GM21717 (cell line): Measurements from ENCODE around the gene CALD1.

Source experiments
- ATAC-seq: cut with Tn5 transposase; IDR thresholded peaks from one replicate; pipeline ENCODE4 v1.9.1; 2021; ENCODE audit warnings: mild to moderate bottlenecking, moderate library complexity; ENCODE audit not compliant: unreplicated experiment

Gene CALD1

DNA sequence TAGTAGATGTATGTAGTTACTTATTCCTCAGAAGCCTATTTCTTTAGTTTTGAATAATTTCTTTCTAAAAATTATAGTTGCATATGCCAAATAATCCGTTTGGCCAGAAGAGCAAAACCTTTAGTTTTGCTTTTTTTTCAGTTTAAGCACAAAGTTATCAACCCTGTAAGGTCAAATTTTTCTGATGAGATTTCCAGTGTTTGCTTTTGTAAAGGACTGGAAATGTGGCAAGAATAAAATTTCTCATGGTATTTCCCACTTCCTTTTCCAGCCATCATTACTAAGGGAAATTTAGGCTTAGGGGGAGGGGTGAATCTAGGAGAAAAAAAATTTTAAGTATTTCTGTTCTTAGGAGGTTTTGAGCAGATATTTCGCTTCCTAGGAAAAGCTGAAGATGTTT, 7.6 kb downstream of the CALD1 start:
- no peak for ATAC-seq

GRCh38 chr7:134787720-134788119, 8.3 kb downstream of the CALD1 start:
- no peak for ATAC-seq

DNA sequence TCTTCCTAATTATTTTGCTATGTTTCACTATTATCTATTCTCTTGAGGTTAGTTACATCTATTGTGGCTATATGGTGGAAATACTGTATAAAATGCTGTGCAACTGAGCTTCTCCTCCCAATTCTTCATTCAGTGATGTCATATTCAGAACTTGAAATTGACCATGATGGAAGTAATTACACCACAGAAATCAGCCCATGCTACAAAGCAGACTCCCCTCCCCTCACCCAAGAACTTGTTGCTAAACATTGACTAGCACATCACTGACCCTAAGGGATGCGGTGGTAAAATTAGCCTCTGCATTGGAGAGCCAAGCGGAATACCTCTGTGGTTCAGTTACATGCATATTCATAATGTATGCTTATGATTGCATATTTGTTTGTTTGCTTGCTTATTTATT, 8.8 kb downstream of the CALD1 start:
- ATAC-seq, result no peak

DNA sequence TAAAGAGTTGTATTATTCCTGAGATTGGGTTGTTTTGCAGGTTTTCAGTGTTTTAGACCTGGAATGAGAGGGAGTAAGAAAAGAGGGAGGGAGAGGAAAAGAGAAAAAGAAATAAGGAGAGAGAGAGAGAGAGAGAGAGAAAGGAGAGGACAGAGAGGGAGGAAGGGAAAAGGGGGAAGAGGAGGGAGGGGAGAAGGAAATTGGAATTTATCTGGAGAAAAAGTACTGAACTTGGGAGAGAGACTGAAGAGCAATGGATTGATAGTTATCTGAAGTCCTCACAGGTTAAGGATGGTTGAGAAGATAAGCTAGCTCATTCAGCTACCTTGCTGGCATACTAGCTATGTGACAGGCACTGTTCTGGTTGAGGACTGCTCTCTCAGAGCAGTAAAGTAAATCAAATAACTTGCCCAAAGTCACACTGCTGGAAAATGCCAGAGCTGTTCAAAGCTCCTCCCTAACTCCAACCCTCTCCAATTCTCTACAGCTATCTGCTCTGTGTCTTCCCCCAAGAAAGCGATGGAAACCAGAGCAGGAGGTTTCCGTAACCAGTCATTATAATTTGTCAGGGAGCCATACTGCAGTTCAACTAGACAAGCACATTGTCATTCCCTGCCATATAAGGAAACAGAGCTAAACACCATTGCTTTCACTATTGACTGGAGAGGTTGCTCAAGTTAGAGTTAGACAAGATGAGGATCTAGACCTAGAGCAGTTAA, 10.7 kb downstream of the CALD1 start:
- no peak for ATAC-seq

GRCh38 chr7:134792968-134793367, 13.5 kb downstream of the CALD1 start:
- ATAC-seq, result no peak

- no peak for ATAC-seq
Measured at GRCh38 chr7:134795231-134795630, 15.8 kb downstream of the CALD1 start.

GRCh38 chr7:134798155-134798554, 18.7 kb downstream of the CALD1 start:
- no peak for ATAC-seq

GRCh38 chr7:134799377-134799776, 19.9 kb downstream of the CALD1 start:
- ATAC-seq, result no peak

- no peak for ATAC-seq
Measured at GRCh38 chr7:134802762-134803161, 23.3 kb downstream of the CALD1 start.

GRCh38 chr7:134804351-134804750, 24.9 kb downstream of the CALD1 start:
- no peak for ATAC-seq

DNA sequence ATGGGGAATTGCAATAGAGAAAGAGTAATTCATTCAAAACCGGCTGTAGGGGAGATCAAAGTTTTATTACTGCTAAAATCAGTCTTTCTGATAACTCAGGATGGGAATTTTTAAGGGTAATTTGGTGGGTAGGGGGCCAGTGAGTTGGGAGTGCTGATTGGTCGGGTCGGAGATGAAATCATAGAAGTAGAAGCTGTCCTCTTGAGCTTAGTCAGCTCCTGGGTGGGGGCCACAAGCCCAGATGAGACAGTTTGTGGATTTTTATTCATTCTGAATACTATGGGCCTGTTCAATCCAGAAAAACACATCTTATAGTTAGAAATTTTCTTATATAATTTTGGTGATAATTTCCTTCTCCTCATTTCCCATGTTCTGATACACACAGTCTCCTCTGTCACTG, 25.4 kb downstream of the CALD1 start:
- no peak for ATAC-seq

DNA sequence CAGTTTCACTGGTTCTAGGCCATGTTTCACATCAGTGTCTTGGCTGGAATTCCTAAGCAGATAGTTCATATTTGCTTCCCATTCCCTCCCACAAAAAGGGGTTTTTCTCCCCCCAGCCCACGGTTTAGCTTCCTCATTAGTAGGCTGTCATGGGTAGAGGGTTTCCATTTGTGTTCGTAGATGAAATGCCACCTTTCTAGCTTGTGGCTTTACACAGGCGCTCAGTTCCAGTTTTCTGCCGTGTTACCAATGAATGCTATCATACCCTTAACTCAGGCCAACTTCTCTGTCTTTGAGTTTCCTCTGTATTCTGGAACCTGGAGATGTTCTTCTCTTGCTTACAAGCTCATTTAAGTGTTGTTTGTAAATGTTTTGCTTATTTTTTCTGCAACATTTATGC, 26.8 kb downstream of the CALD1 start:
- ATAC-seq, result no peak

DNA sequence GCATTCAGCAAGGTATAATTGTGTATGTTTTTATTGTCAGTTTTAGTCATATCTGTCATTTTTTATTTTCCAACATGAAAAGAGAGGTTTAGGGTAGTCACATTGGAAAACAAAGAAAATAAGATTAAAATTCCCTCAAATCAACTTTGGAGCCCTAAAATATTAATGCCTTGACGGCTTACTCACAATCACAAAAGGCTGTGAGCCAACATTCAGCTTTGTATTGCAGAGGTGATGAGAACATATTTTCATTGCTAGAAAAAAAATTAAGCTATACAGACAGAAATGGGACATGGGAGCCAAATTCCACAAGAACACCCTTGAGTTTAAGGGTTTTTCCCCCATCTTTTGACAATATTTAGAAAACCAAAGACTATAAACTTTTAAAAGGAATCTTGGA, 30.2 kb downstream of the CALD1 start:
- no peak for ATAC-seq

DNA sequence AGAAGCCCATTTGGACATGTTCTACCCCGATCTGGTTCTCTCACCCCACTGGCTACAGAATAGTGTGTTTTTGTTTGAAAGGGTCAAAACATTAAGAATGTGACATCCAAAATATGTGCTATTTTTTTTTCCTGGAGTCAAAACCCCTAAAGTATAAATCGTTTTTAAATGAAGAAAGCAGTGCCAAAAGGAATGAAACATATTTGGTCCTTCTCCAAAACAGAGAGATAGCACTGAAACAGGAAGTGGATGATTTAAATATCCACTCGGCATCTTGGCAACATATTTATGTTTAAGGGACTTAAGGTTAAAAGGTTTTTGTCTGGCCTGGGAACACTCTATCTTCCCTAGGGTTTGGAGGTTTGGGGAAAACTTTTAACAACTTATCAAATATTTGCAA, 32.3 kb downstream of the CALD1 start:
- no peak for ATAC-seq

DNA sequence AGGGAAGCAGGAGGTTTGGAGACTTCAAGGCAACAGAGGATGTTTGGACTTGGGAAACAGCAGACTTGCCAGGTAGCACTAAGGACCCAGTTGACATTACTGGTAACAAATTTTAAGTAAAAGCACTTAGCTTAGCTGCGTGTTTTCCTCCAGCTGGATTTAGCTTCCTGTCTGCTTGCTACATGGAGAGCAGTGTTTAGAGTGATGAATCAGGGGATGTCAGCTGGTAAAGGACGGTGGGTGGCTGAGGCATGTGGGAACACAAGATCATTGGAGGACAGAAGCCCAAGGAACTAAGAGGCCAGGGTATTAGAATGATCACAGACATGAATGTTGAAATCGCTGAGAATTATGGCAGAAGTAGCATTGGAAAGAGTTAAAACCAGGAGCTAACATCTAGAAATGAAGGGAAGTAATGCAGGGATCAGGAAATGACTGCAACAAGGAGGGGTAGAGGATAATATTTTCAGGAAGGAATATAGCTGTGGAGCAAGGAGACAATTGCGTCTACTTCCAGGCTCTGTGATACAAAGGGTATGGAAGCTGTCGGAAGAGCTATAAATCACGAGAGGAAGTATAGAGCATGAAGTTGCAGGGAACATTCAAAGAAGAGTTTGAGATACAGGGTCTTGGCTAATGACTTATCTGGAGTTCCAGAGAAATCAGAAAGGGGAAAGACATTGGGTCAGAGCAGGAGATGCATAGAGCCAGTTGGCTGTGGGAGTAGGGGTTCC, 34.4 kb downstream of the CALD1 start:
- no peak for ATAC-seq

GRCh38 chr7:134814730-134815364, 35.4 kb downstream of the CALD1 start:
- no peak for ATAC-seq

DNA sequence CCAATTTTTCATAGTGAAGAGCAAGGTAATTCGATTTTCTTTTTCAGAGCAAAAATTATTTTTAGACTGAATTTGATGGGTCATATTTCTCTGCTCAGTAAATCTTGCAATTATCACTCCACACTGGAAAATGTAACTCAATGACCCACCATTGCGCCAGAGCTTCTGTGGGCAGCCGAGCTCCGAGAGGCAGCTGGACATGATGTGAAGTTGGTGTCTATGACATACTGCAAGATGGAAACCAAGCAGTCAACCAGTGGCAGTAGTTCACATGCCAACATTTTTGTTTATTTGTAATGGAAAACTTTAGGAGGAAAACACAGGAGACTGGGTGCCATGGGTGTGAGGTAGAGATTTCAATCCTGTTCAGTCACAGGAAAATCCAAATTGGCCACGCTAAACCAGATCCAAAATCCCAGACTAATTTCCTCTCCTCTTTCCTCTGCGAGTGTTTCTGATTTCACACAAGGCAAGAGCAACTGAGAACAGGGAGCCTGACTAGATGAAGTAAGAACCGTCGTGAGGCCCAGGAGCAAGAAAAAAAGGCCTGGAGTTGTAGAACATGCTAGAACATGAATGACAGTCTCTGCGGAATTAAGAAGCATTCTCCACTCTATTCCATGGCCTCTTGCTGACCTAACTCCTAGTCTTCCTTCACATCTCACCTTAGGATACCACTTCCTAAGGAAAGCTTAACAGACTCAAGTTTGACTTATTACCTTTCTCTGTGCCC, 39.3 kb downstream of the CALD1 start:
- no peak for ATAC-seq

GRCh38 chr7:134819401-134819800, 40.0 kb downstream of the CALD1 start:
- ATAC-seq, result no peak

DNA sequence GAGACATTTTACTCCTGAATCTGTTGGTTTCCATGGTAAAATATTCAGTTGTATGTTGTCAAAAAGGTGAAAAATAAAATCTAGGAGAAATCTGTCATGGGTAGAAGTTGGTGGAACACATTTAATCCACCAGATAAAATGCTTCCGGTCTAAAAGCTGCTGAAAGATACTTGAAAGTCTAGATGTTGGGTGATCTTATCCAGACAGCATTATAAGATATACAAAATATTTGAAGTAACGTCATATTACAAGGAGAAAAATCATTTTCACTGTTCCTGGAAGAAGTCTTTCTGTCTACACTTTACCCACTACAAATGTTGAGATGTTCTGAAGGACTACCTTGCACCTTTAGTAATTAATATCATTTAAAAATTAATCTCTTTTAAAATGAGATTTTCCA, 40.9 kb downstream of the CALD1 start:
- no peak for ATAC-seq

DNA sequence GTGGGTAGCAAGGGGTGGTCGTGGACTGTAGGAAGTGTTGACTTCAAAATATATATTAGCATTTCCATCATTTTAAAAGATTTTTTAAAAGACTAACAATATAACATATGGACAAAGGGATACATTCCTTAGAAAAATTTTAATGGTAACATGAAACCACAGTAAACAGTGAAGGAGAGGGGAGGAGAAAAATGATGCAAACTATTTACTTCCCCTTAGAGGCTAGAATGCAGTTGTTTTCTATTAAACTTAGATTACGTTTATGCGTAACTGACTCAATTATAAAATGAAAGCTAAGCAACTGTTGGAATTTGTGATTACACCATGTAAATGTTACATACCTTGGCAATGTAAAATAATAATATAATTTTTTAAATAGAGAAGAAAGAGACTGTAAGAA, 41.3 kb downstream of the CALD1 start:
- ATAC-seq, result no peak

DNA sequence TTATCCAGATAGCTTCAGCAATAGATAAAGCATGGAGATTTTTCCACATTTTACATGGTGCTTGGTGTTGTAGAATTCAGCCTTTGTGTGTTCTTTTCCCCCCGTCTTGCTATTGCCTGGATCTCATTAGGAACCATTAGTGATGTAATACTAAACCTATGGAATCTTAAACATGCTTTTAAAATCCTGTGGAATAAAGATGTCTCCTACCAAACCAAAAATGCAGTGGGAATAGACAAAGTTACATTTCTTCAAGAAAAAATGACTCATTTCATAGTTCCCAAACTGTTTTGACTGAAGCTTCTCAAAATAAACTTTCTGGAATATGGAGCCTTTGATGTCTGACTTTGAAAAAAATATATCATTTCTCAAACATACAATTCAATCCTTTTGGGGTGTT, 44.0 kb downstream of the CALD1 start:
- no peak for ATAC-seq

DNA sequence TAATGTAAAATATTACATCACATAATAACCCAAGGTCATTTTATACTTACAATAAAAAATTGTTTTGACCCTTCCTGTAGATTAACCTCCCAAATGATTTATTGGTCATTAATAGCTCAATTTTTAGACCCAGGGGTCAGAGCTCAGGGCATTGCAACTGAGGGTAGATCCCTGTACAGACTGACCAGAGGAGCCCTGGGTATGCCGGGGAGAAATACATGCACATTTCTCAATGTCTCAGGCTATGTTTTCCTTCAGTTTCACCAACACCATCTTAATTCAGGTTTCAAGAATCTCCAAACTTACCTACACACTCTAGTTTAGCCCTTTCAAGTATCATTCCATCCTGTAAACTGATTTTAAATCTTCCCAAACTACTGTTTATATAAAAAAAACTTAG, 46.2 kb downstream of the CALD1 start:
- ATAC-seq, result no peak
